UCSD-AML1 (cell line): Measurements from ENCODE around the gene FAM110C.

ENCODE experiments used
- DNase-seq: peaks from one replicate; lab custom pipeline; 2025; ENCODE audit not compliant: unreplicated experiment; lab: John Stamatoyannopoulos, UW

FAM110C gene

GRCh38 chr2:10222-10875 lies 36.0 kb downstream of the FAM110C start:
- no peak for DNase-seq
